Activated CD8-positive, alpha-beta memory T cell treated with anti-CD3 and anti-CD28 coated beads, Interleukin-2, amount 50 U/mL, for 1 hour (primary cell): ENCODE results near the gene GBE1.

Source experiments
- DNase-seq: peaks from one replicate; pipeline ENCODE4 v3.0.0-alpha.2; 2020; ENCODE audit errors: extremely low read depth

GBE1 gene

GRCh38 chr3:81621277-81621676 is 140.2 kb downstream of the GBE1 start:
- DNase-seq = no peak

DNA sequence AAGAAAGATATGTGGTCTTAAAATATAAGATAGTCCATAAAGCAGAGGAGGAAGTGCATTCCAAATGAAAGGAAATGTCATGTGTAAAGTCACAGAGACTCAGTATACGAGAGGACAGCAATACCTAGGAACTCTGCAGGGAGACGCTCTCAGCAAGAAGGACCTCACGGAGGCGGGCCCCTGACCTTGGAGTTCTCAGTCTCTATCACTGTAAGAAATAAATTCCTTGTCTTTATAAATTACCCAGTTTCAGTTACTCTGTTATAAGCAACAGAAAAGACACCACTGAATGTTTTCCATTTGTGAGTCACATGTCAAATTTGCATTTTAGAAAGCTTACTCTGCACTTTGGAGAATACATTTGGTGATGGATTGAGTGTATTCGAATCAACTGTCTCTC is 140.6 kb downstream of the GBE1 start:
- no peak for DNase-seq

- no peak for DNase-seq
Observed at GRCh38 chr3:81612768-81613167, 148.7 kb downstream of the GBE1 start.

DNA sequence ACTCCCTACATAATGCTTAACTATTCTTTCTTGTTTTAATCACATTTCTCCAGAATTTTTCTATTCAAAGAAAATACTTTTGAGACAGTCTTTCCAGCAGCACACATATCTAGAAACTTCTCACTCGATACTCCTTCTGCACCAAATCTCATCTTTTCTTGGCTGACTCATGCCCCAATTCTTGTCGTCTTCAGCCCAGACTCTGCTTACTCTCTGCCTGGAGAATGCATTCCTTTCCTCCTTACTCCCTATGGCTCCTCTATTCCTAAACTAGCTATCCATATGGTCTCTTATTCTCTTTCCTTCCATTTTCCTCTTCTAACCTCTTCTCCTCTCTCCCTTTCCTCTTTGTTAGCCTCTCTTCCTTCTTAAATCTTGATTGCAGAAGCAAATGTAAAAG is 158.7 kb downstream of the GBE1 start:
- DNase-seq = no peak

DNA sequence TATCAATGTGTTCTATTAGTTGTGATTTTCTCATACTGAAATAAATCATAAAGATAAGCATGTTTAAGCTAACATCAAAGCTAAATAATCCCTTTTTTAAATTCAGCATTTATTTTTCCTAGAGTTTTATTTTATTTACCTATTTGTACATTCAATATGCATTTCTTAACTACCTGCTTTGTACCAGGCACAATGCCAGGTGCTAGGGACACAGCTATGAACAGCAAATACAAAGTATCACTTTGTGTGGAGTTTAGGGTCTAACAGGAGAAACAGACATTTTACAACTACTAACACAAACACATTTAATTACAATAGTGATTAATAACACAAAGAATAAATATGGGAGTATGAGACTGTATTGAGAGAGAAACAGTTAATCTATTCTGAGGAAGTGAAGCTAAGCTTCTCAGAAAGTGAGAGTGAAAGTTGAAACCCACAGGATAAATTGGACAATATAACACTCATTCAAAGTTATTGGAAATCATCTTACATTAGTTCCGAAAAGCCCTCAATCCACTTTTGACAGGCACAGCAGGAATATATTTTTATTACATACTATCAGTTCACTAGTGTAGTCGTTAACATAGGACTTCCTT is 159.6 kb downstream of the GBE1 start:
- no peak for DNase-seq

DNA sequence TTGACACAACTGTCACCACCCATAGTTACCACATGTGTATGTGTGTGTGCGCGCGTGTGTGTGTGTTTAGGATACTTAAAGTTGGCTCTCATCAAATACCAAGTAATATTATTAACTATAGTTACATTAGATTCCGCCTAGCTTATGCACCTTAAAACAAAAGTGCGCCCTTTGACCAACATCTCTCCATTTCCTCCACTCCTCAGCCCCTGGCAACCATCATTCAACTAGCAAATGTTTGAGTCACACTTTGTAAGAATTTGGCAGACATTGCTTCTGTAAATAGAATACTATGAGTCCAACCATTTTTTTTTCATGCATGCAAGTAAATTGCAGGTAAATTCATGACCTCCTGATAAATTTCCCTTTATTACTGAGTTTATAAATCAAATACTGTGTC is 169.3 kb downstream of the GBE1 start:
- no peak for DNase-seq

GRCh38 chr3:81585937-81586336 is 175.5 kb downstream of the GBE1 start:
- DNase-seq = no peak

- DNase-seq = no peak
Observed at GRCh38 chr3:81585056-81585455, 176.4 kb downstream of the GBE1 start.

- no peak for DNase-seq
Observed at GRCh38 chr3:81581966-81582599, 179.4 kb downstream of the GBE1 start.

- no peak for DNase-seq
Observed at GRCh38 chr3:81580355-81580754, 181.1 kb downstream of the GBE1 start.

- no peak for DNase-seq
Observed at GRCh38 chr3:81579744-81580143, 181.7 kb downstream of the GBE1 start.

- DNase-seq = no peak
Observed at GRCh38 chr3:81572201-81572756, 189.2 kb downstream of the GBE1 start.

GRCh38 chr3:81568378-81568777 is 193.1 kb downstream of the GBE1 start:
- DNase-seq = no peak

DNA sequence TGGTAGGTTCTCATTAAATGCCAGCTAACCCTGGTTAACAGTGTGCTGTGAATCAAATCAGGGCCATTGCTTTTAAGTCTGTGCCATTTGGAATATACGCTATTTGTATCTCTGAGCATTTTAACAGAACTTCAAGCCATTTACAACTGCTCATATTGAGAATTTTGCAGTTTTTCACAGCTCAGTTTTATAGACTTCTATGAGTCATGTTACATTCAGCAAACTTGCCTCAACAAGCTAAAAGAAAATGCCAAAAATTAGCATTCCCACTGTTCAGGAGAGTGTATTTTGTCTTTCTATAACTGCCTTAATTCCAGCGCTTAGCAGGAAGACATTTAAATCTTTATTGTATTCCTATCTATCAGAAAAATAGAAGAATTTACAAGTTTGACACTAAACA is 196.4 kb downstream of the GBE1 start:
- no peak for DNase-seq

DNA sequence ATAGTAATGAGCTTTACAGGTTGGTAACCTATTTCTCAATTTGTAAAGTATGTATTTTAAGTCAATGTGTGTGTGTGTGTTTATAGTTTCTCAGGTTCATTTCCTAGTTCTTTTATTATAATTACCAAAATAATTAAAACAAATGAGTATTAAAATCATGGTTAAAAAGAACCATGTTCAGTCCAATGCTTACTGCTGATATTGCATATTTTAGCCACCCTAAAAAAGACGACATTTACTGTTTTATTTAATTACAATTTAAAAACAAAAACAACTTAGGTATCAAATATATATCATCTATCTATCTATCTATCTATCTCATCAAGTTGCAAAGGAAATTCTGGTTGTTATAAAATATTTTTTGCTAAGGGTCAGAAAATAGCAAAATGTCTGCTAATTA is 203.3 kb downstream of the GBE1 start:
- DNase-seq = no peak

GRCh38 chr3:81554801-81555200 is 206.6 kb downstream of the GBE1 start:
- DNase-seq = no peak

DNA sequence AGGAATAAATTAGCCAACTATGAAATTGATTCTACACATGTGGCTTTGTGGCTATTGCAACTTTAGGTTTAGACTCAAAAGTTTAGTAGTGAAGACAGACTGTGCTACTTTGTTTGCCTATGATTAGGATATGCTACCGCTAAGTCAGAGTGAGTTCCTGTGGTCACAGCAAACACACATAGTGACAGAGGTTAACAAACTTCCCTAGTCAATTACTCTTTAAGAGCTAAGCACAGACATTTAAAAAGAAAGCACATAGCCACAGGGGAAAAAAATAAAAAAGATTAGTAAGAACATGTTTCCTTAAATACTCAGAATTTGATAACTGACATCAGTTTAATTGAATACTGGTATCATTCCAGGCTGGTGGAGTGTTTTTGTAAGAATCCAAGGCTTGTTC is 207.1 kb downstream of the GBE1 start:
- no peak for DNase-seq

DNA sequence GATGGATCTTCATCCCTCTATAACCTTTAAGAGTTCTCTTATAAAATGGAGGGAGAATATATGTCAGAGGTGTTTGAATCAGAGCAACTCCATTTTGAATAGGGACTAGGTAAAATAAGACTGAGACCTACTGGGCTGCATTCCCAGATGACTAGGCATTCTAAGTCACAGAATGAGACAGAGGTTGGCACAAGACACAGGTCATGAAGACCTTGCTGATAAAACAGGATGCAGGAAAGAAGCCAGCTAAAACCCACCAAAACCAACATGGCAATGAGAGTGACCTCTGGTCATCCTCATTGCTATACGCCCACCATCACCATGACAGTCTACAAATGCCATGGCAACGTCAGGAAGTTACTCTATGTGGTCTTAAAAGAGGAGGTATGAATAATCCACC is 211.0 kb downstream of the GBE1 start:
- DNase-seq = no peak

DNA sequence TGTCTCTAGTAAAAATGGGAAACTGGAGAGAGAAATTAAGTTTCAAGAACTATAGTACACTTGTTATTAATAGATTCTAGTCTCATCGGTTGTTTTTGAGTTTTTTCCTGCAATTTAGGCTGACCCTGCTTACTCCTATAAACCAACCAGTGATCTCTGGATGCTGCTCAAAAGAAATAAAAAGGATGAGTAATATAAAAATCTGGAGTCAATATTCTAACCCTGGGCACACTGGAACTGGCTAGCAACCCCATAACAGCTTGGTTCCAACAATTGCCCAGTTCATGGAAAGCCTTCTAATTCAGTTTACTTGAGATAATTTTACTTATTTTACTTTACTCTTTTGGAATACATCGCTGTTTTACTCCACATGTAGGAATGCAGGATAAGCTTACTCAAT is 211.6 kb downstream of the GBE1 start:
- no peak for DNase-seq

GRCh38 chr3:81549388-81549787 is 212.1 kb downstream of the GBE1 start:
- no peak for DNase-seq

DNA sequence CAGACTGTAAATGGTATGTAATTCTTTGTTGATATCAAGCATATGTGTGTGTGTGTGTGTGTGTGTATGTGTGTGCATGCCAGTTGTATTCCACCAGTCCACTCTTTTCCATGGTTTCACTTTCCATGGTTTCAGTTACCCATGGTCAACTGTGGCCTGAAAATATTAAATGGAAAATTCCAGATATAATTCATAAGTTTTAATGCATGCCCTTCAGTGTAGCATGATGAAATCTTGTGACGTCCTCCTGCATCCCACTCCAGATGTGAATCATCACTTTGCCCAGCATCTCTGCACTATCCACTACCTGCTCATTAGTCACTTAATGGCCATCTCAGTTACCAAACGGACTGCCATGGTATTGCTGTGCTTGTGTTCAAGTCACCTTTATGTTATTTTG is 215.9 kb downstream of the GBE1 start:
- no peak for DNase-seq

DNA sequence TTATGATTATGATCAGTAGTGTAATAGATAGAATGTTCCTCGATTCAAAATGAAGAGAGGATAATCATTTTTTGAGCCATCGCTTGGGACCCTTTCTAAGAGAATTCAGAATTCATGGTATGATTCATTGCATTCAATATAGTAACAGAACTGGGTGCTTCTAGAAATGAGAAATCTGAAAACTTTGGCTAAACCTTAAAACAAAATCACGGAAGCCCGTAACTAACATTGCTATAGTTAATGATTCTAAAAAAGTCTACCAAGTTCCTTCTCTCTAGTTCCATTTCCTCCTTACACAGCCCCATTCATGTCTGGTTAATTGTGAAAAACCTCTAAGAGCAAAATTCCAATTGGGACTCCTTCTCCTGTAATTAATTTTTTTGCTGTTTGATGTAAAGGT is 217.1 kb downstream of the GBE1 start:
- no peak for DNase-seq

GRCh38 chr3:81540787-81541186 is 220.7 kb downstream of the GBE1 start:
- no peak for DNase-seq

- no peak for DNase-seq
Observed at GRCh38 chr3:81531846-81532245, 229.6 kb downstream of the GBE1 start.
